MCF 10A (cell line): ENCODE data around the gene LAD1. TPM values are rescaled to one million over a fixed set of nuclear protein-coding genes. Genes with fewer than 3 reads are reported as not detected.

ENCODE experiments used
- BruUV-seq: library from RNA; stranded (reverse); fragments of 400-500 nt; replicated peaks from 2 replicates; lab custom pipeline; 2021; lab: Mats Ljungman, UMichigan
- CTCF ChIA-PET: fragments of 300-600 bp; sonication (Branson Sonifier 250); formaldehyde crosslinking; extraction: SDS; loops from one replicate; lab custom pipeline; 2021; ENCODE audit warnings: antibody characterized with exemption, inconsistent platforms; lab: Yijun Ruan, JAX
- POLR2A ChIA-PET: fragments of 300-600, 350-650 bp; sonication (Branson Sonifier 250); formaldehyde crosslinking; extraction: SDS; loops from one replicate; lab custom pipeline; 2020; ENCODE audit warnings: antibody characterized with exemption, inconsistent platforms; lab: Yijun Ruan, JAX
- DNase-seq: peaks from one replicate; pipeline ENCODE4 v3.0.0-alpha.2; 2018; ENCODE audit not compliant: unreplicated experiment
- H3K27ac Mint-ChIP-seq: one replicate; pipeline ENCODE4 v1.8.0; 2022; ENCODE audit warnings: mild to moderate bottlenecking, low read depth, mixed read lengths; ENCODE audit not compliant: unreplicated experiment
- H3K27me3 Mint-ChIP-seq: one replicate; pipeline ENCODE4 v1.8.0; 2022; ENCODE audit warnings: mixed read lengths; ENCODE audit not compliant: insufficient read depth, unreplicated experiment
- H3K36me3 Mint-ChIP-seq: one replicate; pipeline ENCODE4 v1.8.0; 2022; ENCODE audit warnings: mild to moderate bottlenecking, moderate library complexity, mixed read lengths; ENCODE audit not compliant: insufficient read depth, unreplicated experiment
- H3K4me1 Mint-ChIP-seq: one replicate; pipeline ENCODE4 v1.8.0; 2022; ENCODE audit warnings: mixed read lengths; ENCODE audit not compliant: insufficient read depth, unreplicated experiment
- H3K4me3 Mint-ChIP-seq: one replicate; pipeline ENCODE4 v1.8.0; 2022; ENCODE audit warnings: mild to moderate bottlenecking, moderate library complexity, mixed read lengths; ENCODE audit not compliant: unreplicated experiment
- H3K9me3 Mint-ChIP-seq: one replicate; pipeline ENCODE4 v1.8.0; 2022; ENCODE audit warnings: mixed read lengths; ENCODE audit not compliant: unreplicated experiment
- intact Hi-C: fragments of 100-400 bp; cut with micrococcal nuclease; formaldehyde crosslinking; loops from 2 replicates; pipeline ENCODE4 v1.14.1; 2022
- total RNA-seq: library from RNA; stranded (reverse); gene quantifications from 2 replicates; pipeline ENCODE4 v1.2.3, GENCODE V29; 2022
- TF ChIP-seq, protein P1 (sequence below): fragments of 200-600 bp; IDR thresholded peaks from one replicate; pipeline ENCODE4 v1.8.0; 2022; ENCODE audit warnings: antibody characterized with exemption, mild to moderate bottlenecking; ENCODE audit not compliant: unreplicated experiment

Gene LAD1
- total RNA-seq, 1 experiment from 2014 or later, result 40.9 TPM

DNA sequence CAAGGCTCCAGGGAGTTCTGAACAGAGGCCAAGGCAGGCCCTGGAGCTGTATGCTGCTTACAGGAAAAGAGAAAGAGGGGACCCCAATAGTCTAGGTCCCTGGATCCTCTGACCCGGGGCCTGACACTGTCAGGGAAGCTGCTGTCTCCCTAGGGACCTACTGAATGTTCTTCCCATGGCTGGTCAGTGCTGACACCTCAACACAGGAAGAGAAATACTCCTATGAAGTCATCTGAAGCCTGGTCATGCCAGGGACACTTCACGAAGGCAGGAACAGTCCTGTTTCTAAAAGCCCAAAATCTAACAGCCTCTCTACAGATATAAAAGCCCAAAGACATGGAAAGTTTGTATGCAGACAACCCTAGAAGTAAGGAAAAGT is 1.7 kb upstream of the LAD1 start:
- peak overlapping the region; percentile 66 for H3K4me3 Mint-ChIP-seq
- peaks cover 24% of the 10 kb centered on the region for H3K4me1 Mint-ChIP-seq
- intact Hi-C loops, result no loop called here
- TF ChIP-seq, protein P1, sequence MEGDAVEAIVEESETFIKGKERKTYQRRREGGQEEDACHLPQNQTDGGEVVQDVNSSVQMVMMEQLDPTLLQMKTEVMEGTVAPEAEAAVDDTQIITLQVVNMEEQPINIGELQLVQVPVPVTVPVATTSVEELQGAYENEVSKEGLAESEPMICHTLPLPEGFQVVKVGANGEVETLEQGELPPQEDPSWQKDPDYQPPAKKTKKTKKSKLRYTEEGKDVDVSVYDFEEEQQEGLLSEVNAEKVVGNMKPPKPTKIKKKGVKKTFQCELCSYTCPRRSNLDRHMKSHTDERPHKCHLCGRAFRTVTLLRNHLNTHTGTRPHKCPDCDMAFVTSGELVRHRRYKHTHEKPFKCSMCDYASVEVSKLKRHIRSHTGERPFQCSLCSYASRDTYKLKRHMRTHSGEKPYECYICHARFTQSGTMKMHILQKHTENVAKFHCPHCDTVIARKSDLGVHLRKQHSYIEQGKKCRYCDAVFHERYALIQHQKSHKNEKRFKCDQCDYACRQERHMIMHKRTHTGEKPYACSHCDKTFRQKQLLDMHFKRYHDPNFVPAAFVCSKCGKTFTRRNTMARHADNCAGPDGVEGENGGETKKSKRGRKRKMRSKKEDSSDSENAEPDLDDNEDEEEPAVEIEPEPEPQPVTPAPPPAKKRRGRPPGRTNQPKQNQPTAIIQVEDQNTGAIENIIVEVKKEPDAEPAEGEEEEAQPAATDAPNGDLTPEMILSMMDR, result no peak
- BruUV-seq, result no TSS peak
- H3K27me3 Mint-ChIP-seq, result no peaks in the 10 kb centered on the region
- H3K9me3 Mint-ChIP-seq, result no peaks in the 10 kb centered on the region
- no peak overlapping the region for H3K27ac Mint-ChIP-seq
- H3K36me3 Mint-ChIP-seq, result no peaks in the 10 kb centered on the region
- DNase-seq, result no peak
- ChIA-PET CTCF (interaction anchor here (0.5 to 16.7 kb wide), 9 partner anchors 8 to 361 kb away, joined by 3 to 539 read pairs (median 7); no protein-coding TSS in a partner anchor), POLR2A (interaction anchor here (0.6 to 2.9 kb wide), 8 partner anchors 10 to 141 kb away, joined by 3 to 7 read pairs (median 4); no protein-coding TSS in a partner anchor)

DNA sequence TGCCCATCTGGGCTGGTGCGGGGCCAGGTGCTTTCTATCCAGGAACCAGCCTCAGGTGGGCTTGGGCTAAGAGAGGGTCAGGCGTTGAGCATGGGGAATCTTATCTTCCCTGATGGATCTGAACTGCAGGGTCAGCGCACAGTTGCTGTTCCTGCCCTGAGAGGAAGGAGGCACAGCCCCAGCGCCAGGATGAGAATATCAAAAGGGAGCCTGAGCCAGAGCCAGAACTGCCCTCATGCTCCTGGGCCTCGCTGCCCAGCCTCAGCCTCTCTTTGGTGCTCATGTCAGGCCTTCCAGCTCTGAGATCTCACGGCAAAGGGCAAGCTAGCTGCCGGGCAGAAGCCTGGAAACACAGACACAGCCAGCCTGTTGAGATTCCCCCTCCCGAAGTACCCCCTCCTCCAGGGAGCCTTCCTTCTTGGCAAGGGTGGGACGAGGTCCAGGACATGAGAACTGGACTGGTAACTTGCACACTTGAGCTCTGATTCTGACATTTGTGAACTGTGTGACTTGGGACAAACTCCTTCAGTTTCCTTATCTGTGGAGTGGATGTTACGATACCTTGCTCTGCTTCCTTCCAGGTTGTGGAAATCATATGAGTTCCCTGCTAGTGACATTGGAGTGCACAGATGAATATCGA is 1.2 kb upstream of the LAD1 start:
- TF ChIP-seq, protein P1, result no peak
- peaks cover 24% of the 10 kb centered on the region for H3K4me1 Mint-ChIP-seq
- no peaks in the 10 kb centered on the region for H3K36me3 Mint-ChIP-seq
- no peaks in the 10 kb centered on the region for H3K9me3 Mint-ChIP-seq
- H3K27me3 Mint-ChIP-seq, result no peaks in the 10 kb centered on the region
- CTCF ChIA-PET, result interaction anchor here (0.6 to 16.7 kb wide), 9 partner anchors 9 to 111 kb away, joined by 3 to 539 read pairs (median 7); no protein-coding TSS in a partner anchor
- H3K4me3 Mint-ChIP-seq, result peak overlapping the region; percentile 66
- no peak overlapping the region for H3K27ac Mint-ChIP-seq
- intact Hi-C loops, result no loop called here
- POLR2A ChIA-PET, result interaction anchor here (0.6 to 2.9 kb wide), 10 partner anchors 10 to 172 kb away, joined by 3 to 7 read pairs (median 4); no protein-coding TSS in a partner anchor
- no TSS peak for BruUV-seq
- no peak for DNase-seq

DNA sequence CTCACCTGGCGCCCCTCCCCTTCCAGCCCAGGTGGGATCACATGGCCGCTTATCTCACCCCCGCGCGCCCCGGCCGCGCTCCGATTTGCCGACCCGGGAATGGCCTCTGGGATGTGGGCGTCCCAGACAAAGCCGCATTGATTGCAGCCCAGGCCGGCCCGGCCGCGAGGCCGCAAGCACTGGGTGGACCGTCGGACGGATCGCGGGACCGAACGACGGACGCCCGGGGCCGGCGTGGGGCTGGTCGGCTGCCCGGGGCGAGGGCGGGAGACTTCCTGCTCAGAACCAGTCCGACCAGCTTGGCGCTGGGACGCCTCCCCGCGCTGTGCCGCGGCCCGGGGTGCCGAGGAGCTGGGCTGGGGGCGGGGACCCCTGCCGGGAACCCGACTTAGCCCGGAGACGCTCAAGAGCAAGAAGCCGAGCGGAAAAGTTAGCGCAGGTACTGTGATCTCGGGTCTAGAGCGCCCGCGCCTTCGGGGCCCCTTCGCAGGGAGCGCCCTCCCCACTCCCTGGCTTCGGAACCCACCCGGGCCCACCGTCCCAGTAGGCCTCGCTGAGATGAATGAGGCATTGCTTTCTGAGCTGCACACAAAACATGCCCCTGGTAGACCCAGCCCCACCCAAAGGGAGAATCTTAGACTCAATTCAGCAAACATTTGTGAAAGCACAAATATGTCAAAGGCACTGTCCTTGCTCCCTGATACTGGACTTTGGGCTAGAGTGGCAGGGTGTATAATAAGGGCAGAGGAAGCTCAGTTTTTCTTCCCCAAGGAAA is 415 bp upstream of the LAD1 start:
- TF ChIP-seq, protein P1, result no peak
- TSS peak; percentile 19 for BruUV-seq
- Mint-ChIP-seq H3K4me3 (peak overlapping the region; percentile 66), H3K27ac (no peak overlapping the region), H3K36me3 (no peaks in the 10 kb centered on the region), H3K4me1 (peaks cover 24% of the 10 kb centered on the region), H3K9me3 (no peaks in the 10 kb centered on the region), H3K27me3 (no peaks in the 10 kb centered on the region)
- ChIA-PET CTCF (interaction anchor here (0.6 to 16.7 kb wide), 9 partner anchors 10 to 556 kb away, joined by 3 to 539 read pairs (median 5); no protein-coding TSS in a partner anchor), POLR2A (interaction anchor here (0.6 to 2.9 kb wide), 10 partner anchors 9 to 172 kb away, joined by 3 to 7 read pairs (median 4); no protein-coding TSS in a partner anchor)
- intact Hi-C loops, result loop anchor here (1.0 kb wide), 1 partner anchor 14 kb away; no protein-coding TSS in a partner anchor
- peak; percentile 75 for DNase-seq

DNA sequence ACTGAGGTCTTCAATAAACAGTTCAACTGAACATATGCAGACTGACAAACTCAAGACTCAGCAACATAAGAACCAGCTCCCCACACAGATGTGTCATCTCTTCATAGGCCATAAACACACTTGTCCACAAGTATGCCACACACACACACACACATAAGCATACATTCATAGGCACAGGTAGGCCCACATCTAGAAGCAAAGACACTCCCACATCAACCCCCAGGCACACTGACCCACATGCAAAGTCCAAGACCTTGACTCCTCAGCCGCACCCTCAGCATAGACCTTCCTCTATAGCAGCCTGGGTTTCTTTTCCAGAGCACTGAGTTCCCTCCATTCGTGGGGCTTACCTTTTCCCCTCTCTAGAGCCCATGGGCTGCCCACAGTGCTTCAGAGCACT is 1.4 kb downstream of the LAD1 start:
- POLR2A ChIA-PET, result interaction anchor here (0.7 to 2.7 kb wide), 28 partner anchors 9 to 432 kb away, joined by 3 to 15 read pairs (median 4); partner anchors contain the start of genes PHLDA3, TMEM9 and TNNT2
- DNase-seq, result peak; percentile 64
- intact Hi-C loops, result no loop called here
- BruUV-seq, result no TSS peak
- Mint-ChIP-seq H3K4me3 (peak overlapping the region; percentile 66), H3K9me3 (no peaks in the 10 kb centered on the region), H3K27me3 (no peaks in the 10 kb centered on the region), H3K27ac (peak overlapping the region; percentile 1), H3K36me3 (no peaks in the 10 kb centered on the region), H3K4me1 (peaks cover 24% of the 10 kb centered on the region)
- CTCF ChIA-PET, result interaction anchor here (0.6 to 20.0 kb wide), 16 partner anchors 10 to 248 kb away, joined by 3 to 539 read pairs (median 4); no protein-coding TSS in a partner anchor
- TF ChIP-seq, protein P1, result no peak
